Lower leg skin (tissue), 3 donors: ENCODE results near the gene MCM9.

Experiments
- CTCF ChIP-seq, 3 donors: fragments of 450-650 bp; IDR thresholded peaks; one replicate each; pipeline ENCODE4 v1.5.1; 2016; ENCODE audit warnings: antibody characterized with exemption in 3 of 3, mild to moderate bottlenecking in 3 of 3, moderate library complexity in 2 of 3
- POLR2A ChIP-seq, 2 donors: fragments of 450-650 bp; IDR thresholded peaks; one replicate each; pipeline ENCODE4 v1.6.1; 2016 to 2017; ENCODE audit warnings: antibody characterized with exemption in 2 of 2, mild to moderate bottlenecking in 1 of 2, moderate library complexity in 1 of 2

DNA sequence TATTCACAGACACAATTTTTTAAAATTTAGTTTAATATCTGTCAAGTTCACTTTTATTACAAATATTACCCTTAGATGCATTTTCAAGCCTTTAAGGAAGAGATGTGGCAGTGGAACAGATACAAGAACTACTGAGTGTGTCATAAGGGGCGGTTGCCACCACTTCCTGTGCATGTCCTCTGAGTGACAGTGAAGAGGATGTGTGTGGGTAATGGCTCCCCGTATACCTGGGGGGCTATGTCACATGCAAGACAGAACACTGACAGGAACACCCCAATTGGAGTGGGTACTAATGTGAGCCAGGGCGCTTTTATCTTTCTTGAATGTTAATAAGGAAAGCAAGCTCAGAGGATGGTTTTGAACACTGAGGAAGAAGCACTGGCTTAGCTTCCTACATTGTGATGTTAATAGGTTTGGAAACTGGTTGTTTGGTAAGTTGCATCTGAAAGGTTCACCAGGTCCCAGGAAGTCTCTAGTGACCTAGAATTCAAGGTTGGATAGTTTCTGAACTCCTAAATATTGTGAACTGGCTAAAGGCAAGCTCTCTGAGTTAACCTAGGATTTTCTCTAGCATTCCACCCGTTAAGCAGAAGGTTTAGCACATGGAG lies 124.4 kb downstream of the MCM9 start:
- TF ChIP-seq POLR2A (IDR thresholded peaks at IDR 0.05): no peak
- TF ChIP-seq CTCF (IDR thresholded peaks at IDR 0.05): no peak
